H9 (cell line): ENCODE data around the gene TBC1D22A. TPM values are rescaled to one million over a fixed set of nuclear protein-coding genes. Genes with fewer than 3 reads are reported as not detected.

Experiments
- DNase-seq: peaks from one replicate; pipeline ENCODE4 v3.0.0-alpha.2; 2017
- H2AFZ ChIP-seq: one replicate; pipeline ENCODE4 v1.6.1; 2013; ENCODE audit warnings: mild to moderate bottlenecking, low read length, control low read depth, moderate library complexity
- H2AK5ac ChIP-seq: 2 replicates; pipeline ENCODE4 v1.6.1; 2013; ENCODE audit warnings: low read length, control low read depth, mixed read lengths; ENCODE audit not compliant: insufficient read length
- H2BK120ac ChIP-seq: one replicate; pipeline ENCODE4 v1.6.1; 2013; ENCODE audit warnings: low read depth, mild to moderate bottlenecking, low read length, control low read depth, inconsistent platforms; ENCODE audit not compliant: poor library complexity, severe bottlenecking
- H2BK12ac ChIP-seq: 2 replicates; pipeline ENCODE4 v1.6.1; 2013; ENCODE audit warnings: low read length, control low read depth, mixed read lengths, low read depth; ENCODE audit not compliant: insufficient read length
- H2BK15ac ChIP-seq: 2 replicates; pipeline ENCODE4 v1.6.1; 2013; ENCODE audit warnings: low read depth, low read length, control low read depth
- H2BK20ac ChIP-seq: one replicate; pipeline ENCODE4 v1.6.1; 2013; ENCODE audit warnings: low read depth, mild to moderate bottlenecking, low read length, control low read depth, inconsistent platforms; ENCODE audit not compliant: poor library complexity, severe bottlenecking
- H2BK5ac ChIP-seq: 2 replicates; pipeline ENCODE4 v1.6.1; 2013; ENCODE audit warnings: low read length, control low read depth, mixed read lengths; ENCODE audit not compliant: insufficient read length
- H3K14ac ChIP-seq: 2 replicates; pipeline ENCODE4 v1.6.1; 2013; ENCODE audit warnings: low read length, control low read depth; ENCODE audit not compliant: insufficient read depth
- H3K18ac ChIP-seq: 2 replicates; pipeline ENCODE4 v1.6.1; 2013; ENCODE audit warnings: low read depth, mild to moderate bottlenecking, mixed read lengths, low read length, control low read depth; ENCODE audit not compliant: insufficient read length
- H3K23ac ChIP-seq: 2 replicates; pipeline ENCODE4 v1.6.1; 2013; ENCODE audit warnings: low read length, control low read depth, mixed read lengths, low read depth; ENCODE audit not compliant: insufficient read length
- H3K23me2 ChIP-seq: 2 replicates; pipeline ENCODE4 v1.6.1; 2013; ENCODE audit warnings: low read depth, mild to moderate bottlenecking, mixed read lengths, low read length, control low read depth; ENCODE audit not compliant: insufficient read length, poor library complexity, severe bottlenecking
- H3K27ac ChIP-seq: 2 replicates; pipeline ENCODE4 v1.5.1; 2013; ENCODE audit warnings: low read length, control low read depth, mixed read lengths, low read depth; ENCODE audit not compliant: insufficient read length
- H3K27me3 ChIP-seq: 2 replicates; pipeline ENCODE4 v1.6.1; 2013; ENCODE audit warnings: low read length, control low read depth, inconsistent platforms; ENCODE audit not compliant: insufficient read depth
- H3K4ac ChIP-seq: 2 replicates; pipeline ENCODE4 v1.6.1; 2013; ENCODE audit warnings: low read depth, mild to moderate bottlenecking, control low read depth, inconsistent platforms, low read length, moderate library complexity
- H3K4me1 ChIP-seq: 2 replicates; pipeline ENCODE4 v1.6.1; 2013; ENCODE audit warnings: low read length, control low read depth, inconsistent platforms; ENCODE audit not compliant: insufficient read depth
- H3K4me2 ChIP-seq: 2 replicates; pipeline ENCODE4 v1.6.1; 2013; ENCODE audit warnings: low read length, control low read depth, mixed read lengths; ENCODE audit not compliant: insufficient read length, insufficient read depth
- H3K56ac ChIP-seq: 2 replicates; pipeline ENCODE4 v1.6.1; 2013; ENCODE audit warnings: low read depth, mild to moderate bottlenecking, mixed read lengths, low read length, control low read depth; ENCODE audit not compliant: insufficient read length
- H3K79me1 ChIP-seq: 2 replicates; pipeline ENCODE4 v1.6.1; 2013; ENCODE audit warnings: low read depth, mild to moderate bottlenecking, moderate library complexity, low read length, control low read depth, inconsistent platforms; ENCODE audit not compliant: insufficient read depth, poor library complexity, severe bottlenecking
- H3K79me2 ChIP-seq: 2 replicates; pipeline ENCODE4 v1.6.1; 2013; ENCODE audit warnings: low read length, control low read depth, inconsistent platforms; ENCODE audit not compliant: insufficient read depth
- H3K9ac ChIP-seq: 2 replicates; pipeline ENCODE4 v1.6.1; 2013; ENCODE audit warnings: low read length, control low read depth, mixed read lengths; ENCODE audit not compliant: insufficient read length; ENCODE audit errors: extremely low read depth
- H3K9me3 ChIP-seq: one replicate; pipeline ENCODE4 v1.6.1; 2013; ENCODE audit warnings: low read depth, low read length, inconsistent platforms; ENCODE audit not compliant: control insufficient read depth
- H3T11ph ChIP-seq: one replicate; pipeline ENCODE4 v1.6.1; 2013; ENCODE audit warnings: mild to moderate bottlenecking, low read length, control low read depth, inconsistent platforms
- H4K20me1 ChIP-seq: one replicate; pipeline ENCODE4 v1.6.1; 2013; ENCODE audit not compliant: control insufficient read depth, insufficient read length, insufficient read depth
- H4K5ac ChIP-seq: 2 replicates; pipeline ENCODE4 v1.6.1; 2013; ENCODE audit warnings: low read depth, mild to moderate bottlenecking, mixed read lengths, low read length, control low read depth; ENCODE audit not compliant: insufficient read length
- H4K8ac ChIP-seq: replicated peaks from 2 replicates; pipeline ENCODE4 v1.6.1; 2013; ENCODE audit warnings: low read length, control low read depth, mixed read lengths, low read depth; ENCODE audit not compliant: insufficient read length
- H4K91ac ChIP-seq: 2 replicates; pipeline ENCODE4 v1.6.1; 2013; ENCODE audit warnings: low read depth, mild to moderate bottlenecking, moderate library complexity, mixed read lengths, low read length, control low read depth; ENCODE audit not compliant: insufficient read length
- H3K27ac Mint-ChIP-seq, 3 experiments: 2 replicates in 2 of 3; 3 replicates in 1 of 3; pipeline ENCODE4 v1.8.0; 2020 to 2021; ENCODE audit warnings: mixed read lengths in 3 of 3, mild to moderate bottlenecking in 1 of 3, moderate library complexity in 1 of 3
- H3K27me3 Mint-ChIP-seq: 2 replicates; pipeline ENCODE4 v1.8.0; 2021; ENCODE audit warnings: low read depth, mild to moderate bottlenecking, moderate library complexity, mixed read lengths
- H3K36me3 Mint-ChIP-seq, 3 experiments: 2 replicates in 2 of 3; 3 replicates in 1 of 3; pipeline ENCODE4 v1.8.0; 2020 to 2021; ENCODE audit warnings: low read depth in 3 of 3, mixed read lengths in 3 of 3; ENCODE audit not compliant: insufficient read depth in 1 of 3
- H3K4me1 Mint-ChIP-seq, 2 experiments: 2 replicates each; pipeline ENCODE4 v1.8.0; 2020; ENCODE audit warnings: mixed read lengths in 2 of 2
- H3K4me3 Mint-ChIP-seq, 2 experiments: 2 replicates in 1 of 2; 3 replicates in 1 of 2; pipeline ENCODE4 v1.8.0; 2020 to 2021; ENCODE audit warnings: mild to moderate bottlenecking in 2 of 2, mixed read lengths in 2 of 2, moderate library complexity in 1 of 2
- H3K9me3 Mint-ChIP-seq, 2 experiments: 2 replicates in 1 of 2; 3 replicates in 1 of 2; pipeline ENCODE4 v1.8.0; 2020; ENCODE audit warnings: mild to moderate bottlenecking in 2 of 2, mixed read lengths in 2 of 2, moderate library complexity in 1 of 2
- WGBS: extraction: QIAGEN DNeasy Blood & Tissue Kit; methylation state at CpG from one replicate; pipeline ENCODE4 v1.1.7; 2013; ENCODE audit warnings: missing lambda C conversion rate, low lambda C conversion rate, mixed read lengths; ENCODE audit not compliant: insufficient read length; ENCODE audit errors: extremely low coverage; 5-methylcytosine and 5-hydroxymethylcytosine counted together
- total RNA-seq: library from RNA; stranded (reverse); gene quantifications from 2 replicates; pipeline ENCODE4 v1.2.1, GENCODE V29; 2021
- TF ChIP-seq, protein P1 (sequence below): fragments of 200-600 bp; sonication (generic); conservative IDR thresholded peaks from 3 replicates; pipeline ENCODE4 v1.8.0; 2021; ENCODE audit warnings: antibody characterized with exemption, mild to moderate bottlenecking

The TBC1D22A gene
- total RNA-seq, 1 experiment from 2014 or later = 20.8 TPM

DNA sequence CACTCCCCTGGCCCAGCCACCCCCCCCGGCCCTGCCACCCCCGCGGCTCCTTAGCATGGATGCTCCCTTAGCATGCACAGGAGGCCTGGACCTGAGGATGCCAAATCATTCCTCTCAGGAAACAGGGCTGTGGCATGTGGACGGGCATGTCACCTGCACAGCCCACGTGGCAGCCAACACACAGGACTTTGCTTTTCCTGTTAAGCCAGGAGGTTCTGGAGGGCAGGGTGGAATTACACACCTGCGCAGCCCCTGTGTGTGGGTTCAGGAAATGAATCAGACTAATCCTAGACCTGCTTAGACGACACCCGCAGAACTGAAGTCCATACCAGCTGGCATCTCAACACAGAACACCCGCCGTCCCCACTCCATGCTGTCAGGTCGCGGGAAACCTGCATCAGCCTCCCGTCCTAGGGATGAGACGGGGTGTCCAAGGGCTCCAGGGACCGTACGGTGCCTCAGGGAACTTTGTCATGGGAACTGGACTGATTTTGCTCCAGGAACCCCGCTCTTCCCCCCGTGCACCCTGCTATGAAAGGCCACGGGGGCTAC is 34.6 kb upstream of the TBC1D22A start:
- Histone ChIP-seq H3K23me2 (no peaks in the 10 kb centered on the region), H4K20me1 (peaks cover 10% of the 10 kb centered on the region), H2BK20ac (no peak overlapping the region), H4K91ac (no peak overlapping the region), H2BK12ac (no peak overlapping the region), H3K9me3 (no peaks in the 10 kb centered on the region), H3K9ac (no peak overlapping the region), H3K18ac (no peak overlapping the region), H2BK5ac (no peak overlapping the region), H3T11ph (no peak overlapping the region), H3K56ac (no peak overlapping the region), H2BK120ac (no peak overlapping the region), H2AK5ac (no peak overlapping the region), H2BK15ac (no peak overlapping the region), H3K79me2 (no peaks in the 10 kb centered on the region), H3K4ac (no peak overlapping the region), H3K14ac (no peak overlapping the region), H3K4me1 (peaks cover 2% of the 10 kb centered on the region; the same call in 1 of the 2 replicates), H3K79me1 (no peaks in the 10 kb centered on the region), H2AFZ (no peak overlapping the region), H4K5ac (no peak overlapping the region), H3K23ac (no peak overlapping the region), H3K4me2 (no peak overlapping the region), H4K8ac (no peak overlapping the region), H3K27ac (no peak overlapping the region), H3K27me3 (no peaks in the 10 kb centered on the region)
- TF ChIP-seq, protein P1, sequence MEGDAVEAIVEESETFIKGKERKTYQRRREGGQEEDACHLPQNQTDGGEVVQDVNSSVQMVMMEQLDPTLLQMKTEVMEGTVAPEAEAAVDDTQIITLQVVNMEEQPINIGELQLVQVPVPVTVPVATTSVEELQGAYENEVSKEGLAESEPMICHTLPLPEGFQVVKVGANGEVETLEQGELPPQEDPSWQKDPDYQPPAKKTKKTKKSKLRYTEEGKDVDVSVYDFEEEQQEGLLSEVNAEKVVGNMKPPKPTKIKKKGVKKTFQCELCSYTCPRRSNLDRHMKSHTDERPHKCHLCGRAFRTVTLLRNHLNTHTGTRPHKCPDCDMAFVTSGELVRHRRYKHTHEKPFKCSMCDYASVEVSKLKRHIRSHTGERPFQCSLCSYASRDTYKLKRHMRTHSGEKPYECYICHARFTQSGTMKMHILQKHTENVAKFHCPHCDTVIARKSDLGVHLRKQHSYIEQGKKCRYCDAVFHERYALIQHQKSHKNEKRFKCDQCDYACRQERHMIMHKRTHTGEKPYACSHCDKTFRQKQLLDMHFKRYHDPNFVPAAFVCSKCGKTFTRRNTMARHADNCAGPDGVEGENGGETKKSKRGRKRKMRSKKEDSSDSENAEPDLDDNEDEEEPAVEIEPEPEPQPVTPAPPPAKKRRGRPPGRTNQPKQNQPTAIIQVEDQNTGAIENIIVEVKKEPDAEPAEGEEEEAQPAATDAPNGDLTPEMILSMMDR = no peak
- no CpG with 5 or more reads among the region's 19 CpGs for WGBS
- Mint-ChIP-seq H3K9me3 (no peaks in the 10 kb centered on the region), H3K4me1 (peaks cover 11 to 34% of the 10 kb centered on the region in 2 experiments), H3K27me3 (no peaks in the 10 kb centered on the region; the same call in 1 of the 2 replicates), H3K27ac (0 out of 7 replicates have a peak overlapping the region, but pooled peaks of 1 of the 3 experiments have one; percentile 40), H3K36me3 (peaks cover 2 to 19% (median 8%) of the 10 kb centered on the region in 3 experiments; a peak in 6 of 7 replicates), H3K4me3 (no peak overlapping the region)
- no peak for DNase-seq
